ENCODE measurements around the gene SMOC2.

GRCh38 chr6:168496139-168496996 is 55.4 kb downstream of the SMOC2 start:
- TF ChIP-seq, protein P1, sequence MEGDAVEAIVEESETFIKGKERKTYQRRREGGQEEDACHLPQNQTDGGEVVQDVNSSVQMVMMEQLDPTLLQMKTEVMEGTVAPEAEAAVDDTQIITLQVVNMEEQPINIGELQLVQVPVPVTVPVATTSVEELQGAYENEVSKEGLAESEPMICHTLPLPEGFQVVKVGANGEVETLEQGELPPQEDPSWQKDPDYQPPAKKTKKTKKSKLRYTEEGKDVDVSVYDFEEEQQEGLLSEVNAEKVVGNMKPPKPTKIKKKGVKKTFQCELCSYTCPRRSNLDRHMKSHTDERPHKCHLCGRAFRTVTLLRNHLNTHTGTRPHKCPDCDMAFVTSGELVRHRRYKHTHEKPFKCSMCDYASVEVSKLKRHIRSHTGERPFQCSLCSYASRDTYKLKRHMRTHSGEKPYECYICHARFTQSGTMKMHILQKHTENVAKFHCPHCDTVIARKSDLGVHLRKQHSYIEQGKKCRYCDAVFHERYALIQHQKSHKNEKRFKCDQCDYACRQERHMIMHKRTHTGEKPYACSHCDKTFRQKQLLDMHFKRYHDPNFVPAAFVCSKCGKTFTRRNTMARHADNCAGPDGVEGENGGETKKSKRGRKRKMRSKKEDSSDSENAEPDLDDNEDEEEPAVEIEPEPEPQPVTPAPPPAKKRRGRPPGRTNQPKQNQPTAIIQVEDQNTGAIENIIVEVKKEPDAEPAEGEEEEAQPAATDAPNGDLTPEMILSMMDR (conservative IDR thresholded peaks at IDR 0.05; ENCODE audit: low read depth, low read length), result no peak
- TF ChIP-seq CEBPB (IDR thresholded peaks at IDR 0.05; ENCODE audit: low read depth, low read length), result no peak
- TF ChIP-seq, protein P2, sequence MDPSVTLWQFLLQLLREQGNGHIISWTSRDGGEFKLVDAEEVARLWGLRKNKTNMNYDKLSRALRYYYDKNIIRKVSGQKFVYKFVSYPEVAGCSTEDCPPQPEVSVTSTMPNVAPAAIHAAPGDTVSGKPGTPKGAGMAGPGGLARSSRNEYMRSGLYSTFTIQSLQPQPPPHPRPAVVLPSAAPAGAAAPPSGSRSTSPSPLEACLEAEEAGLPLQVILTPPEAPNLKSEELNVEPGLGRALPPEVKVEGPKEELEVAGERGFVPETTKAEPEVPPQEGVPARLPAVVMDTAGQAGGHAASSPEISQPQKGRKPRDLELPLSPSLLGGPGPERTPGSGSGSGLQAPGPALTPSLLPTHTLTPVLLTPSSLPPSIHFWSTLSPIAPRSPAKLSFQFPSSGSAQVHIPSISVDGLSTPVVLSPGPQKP (IDR thresholded peaks at IDR 0.05; ENCODE audit: borderline replicate concordance, low read depth, low read length), result no peak
- no peak for TF ChIP-seq POLR2A (IDR thresholded peaks at IDR 0.05; ENCODE audit: low read depth, low read length)
- TF ChIP-seq, protein P3, sequence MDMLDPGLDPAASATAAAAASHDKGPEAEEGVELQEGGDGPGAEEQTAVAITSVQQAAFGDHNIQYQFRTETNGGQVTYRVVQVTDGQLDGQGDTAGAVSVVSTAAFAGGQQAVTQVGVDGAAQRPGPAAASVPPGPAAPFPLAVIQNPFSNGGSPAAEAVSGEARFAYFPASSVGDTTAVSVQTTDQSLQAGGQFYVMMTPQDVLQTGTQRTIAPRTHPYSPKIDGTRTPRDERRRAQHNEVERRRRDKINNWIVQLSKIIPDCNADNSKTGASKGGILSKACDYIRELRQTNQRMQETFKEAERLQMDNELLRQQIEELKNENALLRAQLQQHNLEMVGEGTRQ (IDR thresholded peaks at IDR 0.05; ENCODE audit: low read depth, low read length), result no peak
- no peak for TF ChIP-seq RCOR1 (IDR thresholded peaks at IDR 0.05; ENCODE audit: insufficient replicate concordance, low read length)
- TF ChIP-seq RAD21 (IDR thresholded peaks at IDR 0.05; ENCODE audit: low read length), result no peak
- TF ChIP-seq SMC3 (IDR thresholded peaks at IDR 0.05; ENCODE audit: low read depth, low read length), result no peak
- no peak for TF ChIP-seq BHLHE40 (IDR thresholded peaks at IDR 0.05; ENCODE audit: low read depth, low read length)
- TF ChIP-seq MXI1 (IDR thresholded peaks at IDR 0.05; ENCODE audit: borderline replicate concordance, low read depth, low read length), result no peak
- no peak for TF ChIP-seq MAFK (IDR thresholded peaks at IDR 0.05; ENCODE audit: low read depth, low read length)
- no peak for TF ChIP-seq RFX5 (IDR thresholded peaks at IDR 0.05; ENCODE audit: low read depth, low read length)
- no peak for TF ChIP-seq NFE2L2 (IDR thresholded peaks at IDR 0.05; ENCODE audit: low read depth, low read length)
- TF ChIP-seq FOS (IDR thresholded peaks at IDR 0.05; ENCODE audit: low read depth, low read length), result no peak

Measured in IMR-90 (cell line).